GM18861 (cell line): ENCODE measurements around the gene OR52E6.

Experiments used
- ATAC-seq: cut with Tn5 transposase; IDR thresholded peaks from one replicate; pipeline ENCODE4 v1.9.1; 2021; ENCODE audit not compliant: unreplicated experiment

The OR52E6 gene

DNA sequence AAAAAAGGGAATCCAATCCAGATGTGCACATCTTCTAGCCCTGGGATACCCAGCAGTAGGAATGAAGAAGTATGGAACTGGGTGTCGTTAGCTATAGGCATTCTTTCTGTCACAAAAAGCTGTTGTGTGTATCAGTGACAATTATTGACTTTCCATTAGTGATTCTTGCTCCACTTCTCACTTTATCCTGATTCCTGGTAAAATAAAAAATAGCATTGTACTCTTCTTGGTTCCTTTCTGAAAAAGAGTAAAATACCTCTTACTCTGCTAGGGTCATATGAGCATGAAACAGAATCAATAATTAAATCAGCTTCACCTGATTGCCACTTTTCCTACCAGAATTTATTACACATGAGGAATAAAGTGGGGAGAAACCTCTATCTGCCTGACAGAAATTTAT is at the start of gene OR52E6:
OR52E6 (minus strand) TSS at position 101 of the 400 bp plus-strand sequence; CDS start at position 101, 0 bp downstream.
- ATAC-seq = no peak

DNA sequence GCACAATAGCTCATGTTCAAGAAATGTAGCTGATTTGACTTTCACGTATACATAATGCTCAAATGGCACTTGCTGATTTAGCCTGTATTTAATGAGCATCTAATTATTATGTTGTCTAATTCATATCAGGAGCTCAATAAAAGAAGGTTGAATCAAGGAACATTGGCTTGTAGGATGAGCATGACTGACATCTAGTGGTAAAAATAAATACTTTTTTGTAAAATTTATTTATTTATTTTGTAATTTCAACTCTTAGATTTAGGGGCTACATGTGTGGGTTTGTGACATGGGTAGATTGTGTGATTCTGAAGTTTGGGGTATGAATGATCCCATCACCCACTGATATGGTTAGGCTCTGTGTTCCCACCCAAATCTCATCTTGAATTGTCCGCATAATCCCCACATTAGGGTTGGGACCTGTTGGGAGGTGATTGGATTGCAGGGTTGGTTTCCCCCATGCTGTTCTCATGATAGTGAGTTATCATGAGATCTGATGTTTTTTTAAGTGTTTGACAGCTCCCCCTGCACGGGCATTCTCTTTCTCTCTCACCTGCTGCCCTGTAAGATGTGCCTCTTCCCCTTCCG is 49.6 kb upstream of the OR52E6 start:
- ATAC-seq = no peak

DNA sequence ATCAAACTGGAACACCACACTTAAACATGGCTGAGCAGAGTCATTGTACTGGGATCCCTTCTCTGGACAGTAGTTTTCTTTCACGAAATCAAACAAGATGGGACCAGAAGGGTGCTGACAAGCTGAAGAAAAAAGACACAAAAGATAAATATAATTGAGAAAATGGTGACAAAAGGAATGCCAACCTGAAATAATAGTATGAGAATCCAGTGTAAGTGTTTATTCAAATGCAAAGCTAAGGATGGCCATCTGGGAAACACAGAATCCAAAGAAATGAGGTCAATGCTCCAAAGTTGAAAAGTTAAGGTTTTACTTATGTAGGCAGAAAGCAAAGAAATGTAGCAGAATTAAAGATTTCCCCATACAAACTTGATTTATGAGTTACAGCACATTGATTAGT is 46.0 kb upstream of the OR52E6 start:
- ATAC-seq = no peak

DNA sequence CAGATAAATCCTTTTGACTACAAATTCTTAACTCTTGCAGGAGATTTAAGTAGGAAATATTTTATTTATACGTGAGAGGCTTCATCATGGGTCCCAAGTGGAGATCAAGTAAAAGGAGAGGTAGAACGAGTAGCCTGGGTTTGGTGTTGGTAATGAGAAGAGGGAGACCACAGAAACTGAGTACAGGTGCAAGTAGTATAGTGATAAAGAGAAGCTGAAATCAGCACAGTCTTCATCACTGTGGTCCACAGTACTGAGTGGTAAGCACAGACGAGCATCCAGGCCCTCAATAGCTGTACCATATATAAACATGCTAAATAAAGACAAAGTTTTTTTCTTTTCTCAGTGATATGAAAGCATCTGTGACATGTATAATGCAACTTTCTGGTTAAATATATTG is 45.5 kb upstream of the OR52E6 start:
- no peak for ATAC-seq

DNA sequence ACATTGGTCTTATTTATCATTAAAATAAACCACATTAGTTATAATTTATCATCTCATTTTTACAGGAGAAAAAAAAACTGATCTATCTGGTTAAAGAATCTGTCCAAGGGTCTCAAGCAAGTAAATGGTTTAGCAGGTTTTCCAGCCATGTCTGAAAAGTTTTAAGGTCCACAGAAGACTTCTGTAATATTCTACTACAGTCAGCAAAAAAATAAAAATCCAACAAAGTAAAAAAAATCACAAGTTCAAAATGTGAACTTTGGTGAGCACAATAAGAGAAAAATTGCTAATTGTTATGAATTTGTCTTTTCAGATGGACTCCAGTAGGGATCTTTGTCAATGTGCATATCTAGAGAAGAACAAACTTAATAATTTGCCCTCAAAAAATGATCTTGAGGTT is 40.1 kb upstream of the OR52E6 start:
- no peak for ATAC-seq

DNA sequence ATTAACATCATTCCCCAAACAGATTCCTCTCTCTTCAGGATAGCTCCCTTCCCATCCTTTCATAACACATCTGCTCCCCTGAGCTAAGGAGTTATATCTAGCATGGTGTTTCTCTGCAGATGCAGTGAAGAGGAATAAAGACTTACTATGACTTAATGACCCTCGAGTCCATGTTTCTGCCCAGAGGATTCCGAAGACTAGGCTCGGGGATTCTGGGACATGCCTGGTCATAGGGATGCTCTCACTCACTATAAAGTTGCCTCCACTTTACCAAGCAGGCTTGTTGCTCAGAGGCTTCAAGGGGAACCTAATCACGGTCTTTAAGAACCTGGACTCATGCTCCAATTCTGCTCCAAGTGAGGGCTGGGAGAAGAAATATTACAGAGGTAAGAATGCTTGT is 38.6 kb upstream of the OR52E6 start, which contains the start of gene OR52E4:
OR52E4 (plus strand) TSS at position 301 of the 400 bp plus-strand sequence. CDS start 3,664 bp downstream, outside the sequence.
- no peak for ATAC-seq

DNA sequence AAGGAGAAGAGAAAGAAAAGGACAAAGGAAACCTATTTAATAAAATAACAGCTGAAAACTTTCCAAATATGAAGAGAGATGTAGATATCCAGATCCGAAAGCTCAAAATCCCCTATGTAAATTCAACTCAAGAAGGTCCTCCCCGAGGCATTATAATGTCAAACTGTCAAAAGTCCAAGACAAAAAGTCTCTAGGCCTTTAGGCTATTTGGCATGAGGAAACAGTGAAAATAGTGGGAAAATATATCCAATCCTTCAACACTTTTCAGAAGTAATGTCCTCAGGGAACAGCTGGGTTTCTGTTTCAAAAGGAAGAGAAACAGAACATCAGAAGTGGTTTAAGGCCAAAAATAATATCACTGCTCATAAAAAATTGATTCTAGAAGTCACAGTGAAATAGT is 36.9 kb upstream of the OR52E6 start:
- ATAC-seq = no peak

DNA sequence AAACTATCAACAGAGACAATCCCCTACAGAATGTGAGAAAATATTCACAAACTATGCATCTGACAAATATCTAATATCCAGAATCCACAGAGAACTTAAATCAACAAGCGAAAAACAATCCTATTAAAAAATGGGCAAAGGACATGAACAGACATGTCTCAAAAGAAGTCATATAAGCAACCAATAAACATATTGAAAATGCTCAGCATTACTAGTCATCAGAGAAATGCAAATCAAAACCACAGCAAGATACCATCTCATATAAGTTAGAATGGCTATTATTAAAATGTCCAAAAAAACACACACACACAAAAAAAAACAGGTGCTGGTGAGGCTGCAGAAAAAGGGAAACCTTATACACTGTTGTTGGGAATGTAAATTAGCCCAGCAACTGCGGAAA is 24.1 kb upstream of the OR52E6 start:
- ATAC-seq = no peak

DNA sequence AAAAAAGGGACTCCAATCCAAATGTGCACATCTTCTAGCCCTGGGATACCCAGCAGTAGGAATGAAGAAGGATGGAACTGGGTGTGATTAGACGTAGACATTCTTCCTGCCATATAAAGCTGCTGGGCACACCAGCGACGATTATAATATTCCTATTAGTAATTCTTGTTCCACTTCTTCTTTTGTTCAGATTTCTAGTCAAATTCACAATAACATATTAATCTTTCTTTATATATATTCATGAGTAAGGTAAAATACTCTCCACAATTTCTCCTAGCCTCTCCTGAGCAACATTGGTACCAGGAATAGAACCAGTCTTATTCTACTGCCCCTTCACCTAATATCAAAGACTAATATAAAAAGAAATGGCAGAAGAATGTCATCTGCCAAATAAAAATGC is 15.9 kb upstream of the OR52E6 start, which contains the start of gene OR52E8:
OR52E8 (minus strand) TSS at position 101 of the 400 bp plus-strand sequence; CDS start at position 101, 0 bp downstream.
- no peak for ATAC-seq

DNA sequence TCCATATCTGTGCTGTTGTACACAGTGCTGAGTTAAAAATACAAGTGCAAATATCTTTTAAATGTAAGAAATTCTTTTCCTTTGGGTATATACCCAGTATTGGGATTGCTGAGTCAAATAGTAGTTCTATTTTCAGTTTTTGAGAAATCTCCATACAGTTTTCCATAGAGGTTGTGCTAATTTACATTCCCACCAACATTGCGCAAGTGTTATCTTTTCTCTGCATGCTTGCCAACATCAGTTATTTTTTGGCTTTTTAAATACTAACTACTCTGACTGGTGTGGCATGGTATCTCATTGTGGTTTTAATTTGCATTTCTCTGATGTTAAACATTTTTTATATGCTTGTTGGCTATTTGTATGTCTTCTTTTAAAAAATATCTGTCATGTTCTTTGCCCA is 9.3 kb upstream of the OR52E6 start:
- no peak for ATAC-seq

DNA sequence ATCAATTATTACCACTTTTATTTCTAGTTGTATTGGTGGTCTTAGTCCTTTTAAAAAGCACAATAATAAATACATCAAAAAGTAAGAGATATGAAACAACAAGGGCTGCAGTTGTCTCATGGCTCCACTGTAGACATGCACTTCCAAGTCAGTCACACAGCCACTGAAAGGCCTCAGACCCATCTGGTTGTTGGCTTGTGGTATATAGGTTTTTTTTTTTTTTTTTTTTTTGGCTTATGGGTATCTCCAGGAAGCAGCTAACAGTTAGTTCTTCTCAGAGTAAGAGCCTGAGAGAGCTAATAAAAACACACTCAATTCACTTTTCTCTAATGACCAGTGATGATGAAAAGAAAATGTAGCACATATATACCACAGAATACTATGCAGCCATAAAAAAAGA is 6.0 kb upstream of the OR52E6 start:
- ATAC-seq = no peak

DNA sequence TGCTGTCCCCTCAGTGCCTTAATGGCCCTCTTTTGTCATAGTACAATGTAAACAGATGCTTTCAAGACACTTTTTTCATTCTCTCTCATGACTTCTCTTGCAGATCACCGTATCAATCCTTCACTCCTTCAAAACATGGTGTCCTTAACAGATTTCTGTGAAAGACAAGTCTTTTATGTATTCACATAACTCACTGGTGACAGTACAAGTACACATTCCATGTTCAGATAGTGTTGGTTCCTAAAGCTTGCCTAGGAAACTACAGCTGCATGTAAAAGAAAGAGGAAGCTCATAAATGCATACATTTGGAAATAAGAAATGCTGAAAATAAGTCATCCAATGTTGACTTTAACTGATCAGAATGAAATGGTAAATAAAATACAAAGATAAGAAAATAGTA is 5.0 kb upstream of the OR52E6 start:
- no peak for ATAC-seq

DNA sequence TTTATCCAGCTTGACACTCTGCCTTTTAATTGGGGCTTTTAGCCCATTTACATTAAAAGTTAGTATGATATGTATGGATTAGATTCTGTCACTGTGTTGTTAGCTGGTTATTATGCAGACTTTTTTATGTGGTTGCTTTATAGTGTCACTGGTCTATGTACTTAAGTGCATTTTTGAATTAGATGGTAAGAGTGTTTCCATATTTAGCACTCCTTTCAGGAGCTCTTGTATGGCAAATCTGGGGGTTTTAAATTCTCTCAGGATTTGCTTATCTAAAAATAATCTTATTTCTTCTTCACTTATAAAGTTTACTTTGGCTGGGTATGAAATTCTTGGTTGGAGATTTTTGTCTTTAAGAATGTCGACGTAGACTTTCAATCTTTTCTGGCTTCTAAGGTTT is 4.0 kb downstream of the OR52E6 start:
- no peak for ATAC-seq

DNA sequence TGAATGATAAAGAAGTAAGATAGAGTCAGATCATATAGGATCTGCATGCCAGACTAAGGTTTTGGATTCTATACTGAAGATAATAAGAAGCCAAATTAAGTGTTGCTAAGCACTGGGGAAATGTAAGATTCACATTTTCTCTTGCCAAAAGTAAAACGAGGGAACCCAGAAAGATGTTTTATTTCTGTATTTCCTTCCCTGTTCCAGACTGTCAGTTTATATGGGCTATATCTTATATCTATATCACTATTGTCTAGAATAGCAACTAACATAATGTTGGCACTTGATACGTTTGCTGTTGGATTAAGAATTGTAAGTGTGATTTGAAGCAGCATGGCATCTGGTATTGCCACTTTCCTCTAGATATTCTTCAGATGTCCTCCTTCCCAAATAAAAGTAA is 8.3 kb downstream of the OR52E6 start:
- ATAC-seq = no peak

DNA sequence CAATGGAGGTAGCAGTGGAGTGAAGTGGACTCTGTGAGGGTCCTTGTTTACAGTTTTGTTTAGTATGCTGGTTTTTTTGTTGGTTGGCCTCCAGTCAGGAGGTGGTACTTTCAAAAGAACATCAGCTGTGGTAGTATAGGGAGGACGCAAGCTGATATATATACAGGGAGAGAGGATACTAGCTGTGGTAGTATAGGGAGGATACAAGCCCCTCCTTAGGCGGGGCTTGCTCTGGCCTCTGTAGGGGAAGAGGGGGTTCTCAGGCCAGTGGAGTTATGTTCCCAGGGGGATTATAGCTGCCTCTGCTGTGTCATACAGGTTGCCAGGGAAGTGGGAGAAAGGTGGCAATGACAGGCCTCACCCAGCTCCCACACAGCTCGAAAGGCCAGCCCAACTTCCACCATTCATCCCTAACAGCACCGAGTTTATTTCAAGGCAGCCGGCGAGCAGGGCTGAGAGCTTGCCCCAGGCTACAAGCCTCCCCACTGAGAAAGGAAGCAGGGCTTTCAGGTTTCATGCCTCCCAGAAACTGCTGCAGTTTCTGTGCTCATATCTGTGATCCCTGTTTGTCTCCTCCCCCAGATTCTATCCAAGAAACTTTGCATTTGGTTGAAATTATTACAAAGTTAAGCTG is 10.4 kb downstream of the OR52E6 start:
- no peak for ATAC-seq

DNA sequence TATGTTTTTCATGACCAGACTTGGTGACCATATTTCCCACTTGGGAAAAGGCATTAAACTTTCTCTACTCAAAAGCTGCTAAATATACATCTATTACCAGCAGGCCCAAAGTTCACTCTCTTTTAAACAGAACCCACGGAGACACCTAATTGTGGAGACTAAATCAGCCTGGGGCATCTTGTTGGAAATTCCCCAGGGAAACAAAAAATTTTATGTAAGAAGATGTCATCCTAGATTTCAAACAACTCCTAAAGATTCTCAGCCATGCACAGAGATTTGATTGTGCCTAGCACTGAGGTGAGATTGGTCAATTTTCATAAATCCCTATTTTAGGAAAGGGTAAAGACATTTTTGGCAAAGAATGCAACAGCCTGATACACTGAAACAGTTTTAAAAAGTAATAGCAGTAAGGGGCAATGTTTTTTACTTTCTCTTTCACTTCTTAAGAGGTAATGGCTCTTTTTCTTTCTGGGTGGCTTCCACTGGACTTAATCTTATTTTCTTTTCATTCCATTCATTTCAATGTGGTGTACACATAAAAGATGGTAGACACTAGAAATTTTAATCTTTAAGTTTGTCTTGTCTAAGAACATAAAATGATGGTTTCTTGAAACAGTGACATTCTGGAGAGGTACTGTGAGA is 23.3 kb downstream of the OR52E6 start:
- peak; percentile 47 for ATAC-seq

DNA sequence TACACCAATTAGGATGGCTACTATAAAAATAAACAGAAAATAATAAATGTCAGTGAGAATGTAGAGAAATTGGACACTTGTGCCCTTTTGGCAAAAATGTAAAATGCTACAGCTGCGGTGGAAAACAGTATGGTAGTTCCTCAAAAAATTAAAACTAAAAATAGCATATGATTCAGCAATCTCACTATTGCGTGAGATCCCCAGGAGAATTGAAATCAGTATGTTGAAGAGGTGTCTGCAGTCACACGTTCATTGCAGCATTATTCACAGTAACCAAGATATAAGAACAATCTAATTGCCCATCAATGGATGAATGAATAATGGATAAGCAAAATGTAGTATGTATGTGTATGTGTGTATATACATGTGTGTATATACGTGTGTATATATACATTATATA is 26.2 kb downstream of the OR52E6 start:
- ATAC-seq = no peak

DNA sequence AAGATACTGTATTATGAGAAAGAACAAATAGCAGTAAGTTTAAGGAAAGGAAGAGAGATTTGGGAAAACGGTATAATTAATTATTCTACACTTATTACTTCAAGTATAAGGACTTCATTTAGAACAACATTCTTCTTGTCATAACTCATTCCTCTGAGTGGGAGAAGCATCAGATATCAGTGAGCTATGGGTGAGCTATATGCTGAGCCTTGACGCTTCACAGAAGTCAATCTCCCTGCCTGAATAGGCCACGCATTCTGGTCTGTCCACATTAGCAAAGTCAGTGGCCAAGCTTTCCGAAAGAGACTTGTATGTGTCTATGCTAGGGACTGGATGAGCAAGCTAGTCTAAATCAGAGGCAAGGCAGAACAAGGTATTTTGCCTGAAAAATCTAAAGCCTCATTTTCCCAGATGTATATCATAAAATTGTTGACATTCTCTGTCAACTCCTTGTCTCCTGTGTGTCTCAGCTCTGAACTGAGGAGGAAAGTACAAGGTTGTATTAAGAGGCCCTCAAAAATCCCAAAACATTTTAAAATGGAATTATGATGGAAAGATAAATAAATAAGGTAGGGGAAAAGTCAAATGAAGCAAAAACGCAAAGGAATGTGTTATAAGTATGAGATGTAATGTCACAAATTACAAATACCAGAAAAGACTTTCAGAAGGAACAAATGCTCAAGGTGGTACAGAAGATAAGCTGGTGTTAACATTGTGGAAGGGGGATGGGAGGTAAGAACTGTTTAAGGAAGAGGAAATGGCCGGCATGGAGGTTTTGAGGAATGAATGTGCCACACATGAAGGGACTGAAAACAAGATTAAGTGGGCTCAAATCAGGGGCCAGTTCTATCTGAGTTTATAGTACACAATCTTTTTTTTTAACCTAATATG is 31.5 kb downstream of the OR52E6 start:
- ATAC-seq = no peak

DNA sequence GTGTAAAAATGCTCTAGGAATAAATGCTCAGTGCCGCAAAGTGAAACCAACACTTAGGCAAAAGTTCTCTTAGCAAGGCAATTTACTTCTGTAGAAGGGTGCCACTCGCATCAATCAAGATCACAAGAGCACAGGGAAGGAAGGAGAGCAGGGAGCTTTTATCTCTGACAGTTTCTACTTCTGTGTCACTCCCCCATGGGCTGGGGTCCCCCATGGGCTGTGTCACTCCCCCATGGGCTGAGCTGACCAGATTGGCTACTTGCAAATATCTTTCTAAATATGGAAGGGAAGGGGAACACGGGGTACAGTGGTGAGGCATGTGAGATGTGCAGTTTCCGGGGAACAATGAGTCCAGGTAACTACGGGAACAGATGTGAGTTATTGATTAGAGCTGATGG is 32.6 kb downstream of the OR52E6 start:
- no peak for ATAC-seq

DNA sequence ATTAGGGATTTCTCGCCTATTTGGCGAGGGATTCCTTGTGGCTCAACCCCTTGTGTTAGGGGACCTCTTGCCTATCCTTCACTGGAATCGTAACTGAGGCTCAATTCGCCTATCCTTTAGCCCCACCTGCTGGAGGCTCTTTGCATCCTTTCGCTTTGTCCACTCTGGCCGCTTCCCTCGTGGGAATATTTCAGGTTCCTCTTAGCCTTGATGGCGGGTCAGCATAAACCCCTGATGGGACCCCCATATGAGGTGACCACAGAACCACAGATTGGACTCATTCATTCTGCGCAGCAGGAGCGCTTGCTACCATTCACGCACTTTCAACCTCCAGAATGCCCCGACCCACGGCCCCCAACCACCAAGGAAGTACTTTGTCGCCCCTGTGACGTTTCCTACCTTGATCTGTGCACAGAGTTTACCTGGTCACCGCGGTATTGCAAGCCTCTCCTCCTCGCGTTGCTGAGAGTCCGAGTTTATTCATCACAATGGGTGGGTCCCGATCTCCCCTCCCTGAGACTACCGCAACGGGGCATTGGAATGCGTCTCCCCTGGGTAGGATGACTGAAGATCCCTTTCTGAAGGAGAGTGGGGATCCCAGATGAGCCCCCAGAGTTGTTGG is 33.1 kb downstream of the OR52E6 start, which contains the start of gene OR52N2:
OR52N2 (plus strand) TSS at position 425 of the 622 bp plus-strand sequence. CDS start 11,412 bp downstream, outside the sequence.
- ATAC-seq = peak; percentile 89

DNA sequence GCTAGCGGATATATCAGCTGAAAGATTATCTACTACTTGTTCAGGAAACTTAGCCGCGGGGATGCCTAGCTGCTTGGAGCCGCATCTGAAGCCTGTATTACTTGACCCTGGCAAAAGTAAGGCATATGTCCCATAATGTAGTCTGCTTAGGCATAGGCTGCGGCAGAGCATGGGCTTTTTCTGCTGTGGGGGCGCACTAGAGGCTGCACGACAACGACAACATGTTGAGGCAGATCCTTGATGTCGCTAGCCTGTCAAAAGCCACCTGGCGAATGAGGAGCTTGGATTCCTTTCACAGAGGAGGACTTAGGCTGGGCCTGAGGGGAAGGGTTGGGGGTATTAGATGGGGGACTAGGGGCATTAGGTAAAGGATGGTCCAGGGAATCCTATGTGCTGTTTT is 34.1 kb downstream of the OR52E6 start:
- ATAC-seq = peak; percentile 61
